Measurements from ENCODE around the gene TRDN. TPM values are rescaled to one million over a fixed set of nuclear protein-coding genes. Genes with fewer than 3 reads are reported as not detected.

The TRDN gene
- total RNA-seq, 4 donors from 2014 or later, result not detected

- no peaks in the 10 kb centered on the region for H3K27me3 ChIP-seq
- no peak overlapping the region for H3K4me3 ChIP-seq (replicated peaks in 1 of 3)
- no peaks in the 10 kb centered on the region for H3K4me1 ChIP-seq
- no peak for TF ChIP-seq POLR2A (IDR thresholded peaks at IDR 0.05)
- peak in 5 of 6 experiments; percentile 15 to 78 (median 63) for TF ChIP-seq CTCF (IDR thresholded peaks at IDR 0.05)
- H3K9me3 ChIP-seq, result no peaks in the 10 kb centered on the region
- no peak overlapping the region for H3K27ac ChIP-seq
- 14% methylated on average over 6 of the region's 6 CpGs for WGBS, 2 donors
- H3K36me3 ChIP-seq, result no peaks in the 10 kb centered on the region
- DNase-seq, result peak; percentile 57 to 62
- intact Hi-C loops (cut with DNase I), result loop anchor here (5.0 kb wide), 1 partner anchor 301 kb away; no protein-coding TSS in a partner anchor
Measured at GRCh38 chr6:123415844-123416468, 220.8 kb downstream of the TRDN start.

- intact Hi-C loops (cut with DNase I), result no loop called here
- Histone ChIP-seq H3K27ac (no peak overlapping the region), H3K4me1 (no peaks in the 10 kb centered on the region), H3K9me3 (no peaks in the 10 kb centered on the region), H3K36me3 (no peaks in the 10 kb centered on the region), H3K27me3 (no peaks in the 10 kb centered on the region), H3K4me3 (replicated peaks in 1 of 3) (no peak overlapping the region)
- 93 to 96% methylated on average over 1 of the region's 1 CpG for WGBS, 2 donors
- no peak for DNase-seq
- TF ChIP-seq CTCF (IDR thresholded peaks at IDR 0.05), result no peak
- TF ChIP-seq POLR2A (IDR thresholded peaks at IDR 0.05), result no peak
Measured at GRCh38 chr6:123404975-123405374, 231.8 kb downstream of the TRDN start.

GRCh38 chr6:123402052-123402451 lies 234.7 kb downstream of the TRDN start:
- H3K4me1 ChIP-seq, result no peaks in the 10 kb centered on the region
- no peak overlapping the region for H3K27ac ChIP-seq
- H3K27me3 ChIP-seq, result no peaks in the 10 kb centered on the region
- no peak for DNase-seq
- TF ChIP-seq POLR2A (IDR thresholded peaks at IDR 0.05), result no peak
- TF ChIP-seq CTCF (IDR thresholded peaks at IDR 0.05), result no peak
- WGBS, 2 donors, result 68 to 71% methylated on average over 2 of the region's 2 CpGs
- H3K4me3 ChIP-seq (replicated peaks in 1 of 3), result no peak overlapping the region
- no peaks in the 10 kb centered on the region for H3K9me3 ChIP-seq
- intact Hi-C loops (cut with DNase I), result no loop called here
- H3K36me3 ChIP-seq, result no peaks in the 10 kb centered on the region

- TF ChIP-seq CTCF (IDR thresholded peaks at IDR 0.05), result no peak
- TF ChIP-seq POLR2A (IDR thresholded peaks at IDR 0.05), result no peak
- intact Hi-C loops (cut with DNase I), result no loop called here
- H3K27ac ChIP-seq, result no peak overlapping the region
- H3K4me1 ChIP-seq, result no peaks in the 10 kb centered on the region
- no peaks in the 10 kb centered on the region for H3K9me3 ChIP-seq
- DNase-seq, result no peak
- no peaks in the 10 kb centered on the region for H3K27me3 ChIP-seq
- no peak overlapping the region for H3K4me3 ChIP-seq (replicated peaks in 1 of 3)
- no peaks in the 10 kb centered on the region for H3K36me3 ChIP-seq
- 87 to 91% methylated on average over 12 of the region's 12 CpGs for WGBS, 2 donors
Measured at GRCh38 chr6:123398072-123398471, 238.7 kb downstream of the TRDN start.

- H3K4me1 ChIP-seq, result no peaks in the 10 kb centered on the region
- no peaks in the 10 kb centered on the region for H3K36me3 ChIP-seq
- intact Hi-C loops (cut with DNase I), result no loop called here
- no peak overlapping the region for H3K4me3 ChIP-seq (replicated peaks in 1 of 3)
- WGBS, 2 donors, result 54 to 56% methylated on average over 1 of the region's 1 CpG
- H3K9me3 ChIP-seq, result no peaks in the 10 kb centered on the region
- H3K27ac ChIP-seq, result no peak overlapping the region
- TF ChIP-seq POLR2A (IDR thresholded peaks at IDR 0.05) (no peak), CTCF (IDR thresholded peaks at IDR 0.05) (peak in 2 of 6 experiments; percentile 8 to 31)
- H3K27me3 ChIP-seq, result no peaks in the 10 kb centered on the region
- no peak for DNase-seq
Measured at GRCh38 chr6:123393331-123393730, 243.4 kb downstream of the TRDN start.
